ENCODE results near the gene TRABD2B. TPM values are rescaled to one million over a fixed set of nuclear protein-coding genes. Genes with fewer than 3 reads are reported as not detected.

Gene TRABD2B
- total RNA-seq, 1 donor from 2014 or later: 6.2 TPM

DNA sequence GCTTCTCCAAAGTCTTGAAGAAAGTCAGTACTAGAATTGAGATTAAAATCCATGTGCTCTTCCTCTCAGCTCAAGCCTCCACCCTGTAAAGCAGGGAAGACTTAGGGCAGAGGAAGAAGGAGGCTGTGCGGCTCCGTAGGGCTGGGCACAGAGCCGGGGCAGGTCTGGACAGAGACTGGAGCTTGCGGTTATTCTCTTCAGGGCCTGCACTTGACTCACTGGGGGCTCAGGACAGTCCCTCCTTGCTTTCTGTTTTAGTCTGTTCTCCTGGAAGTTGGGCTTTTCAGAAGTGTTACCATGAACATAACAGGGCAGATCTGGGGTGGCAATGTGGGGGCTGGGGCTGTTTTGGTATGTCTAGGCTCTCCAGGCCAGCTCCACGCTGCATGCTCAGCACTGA, 21.6 kb upstream of the TRABD2B start:
- no peaks in the 10 kb centered on the region for H3K9me3 Mint-ChIP-seq
- no peak for DNase-seq (ENCODE audit: low spot score in 2 of 2, unreplicated experiment in 2 of 2)
- no peaks in the 10 kb centered on the region for H3K4me1 Mint-ChIP-seq
- peaks cover 60% of the 10 kb centered on the region for H3K27me3 Mint-ChIP-seq (ENCODE audit: low read depth)
- H3K4me3 Mint-ChIP-seq: no peak overlapping the region
- TF ChIP-seq, protein P1, sequence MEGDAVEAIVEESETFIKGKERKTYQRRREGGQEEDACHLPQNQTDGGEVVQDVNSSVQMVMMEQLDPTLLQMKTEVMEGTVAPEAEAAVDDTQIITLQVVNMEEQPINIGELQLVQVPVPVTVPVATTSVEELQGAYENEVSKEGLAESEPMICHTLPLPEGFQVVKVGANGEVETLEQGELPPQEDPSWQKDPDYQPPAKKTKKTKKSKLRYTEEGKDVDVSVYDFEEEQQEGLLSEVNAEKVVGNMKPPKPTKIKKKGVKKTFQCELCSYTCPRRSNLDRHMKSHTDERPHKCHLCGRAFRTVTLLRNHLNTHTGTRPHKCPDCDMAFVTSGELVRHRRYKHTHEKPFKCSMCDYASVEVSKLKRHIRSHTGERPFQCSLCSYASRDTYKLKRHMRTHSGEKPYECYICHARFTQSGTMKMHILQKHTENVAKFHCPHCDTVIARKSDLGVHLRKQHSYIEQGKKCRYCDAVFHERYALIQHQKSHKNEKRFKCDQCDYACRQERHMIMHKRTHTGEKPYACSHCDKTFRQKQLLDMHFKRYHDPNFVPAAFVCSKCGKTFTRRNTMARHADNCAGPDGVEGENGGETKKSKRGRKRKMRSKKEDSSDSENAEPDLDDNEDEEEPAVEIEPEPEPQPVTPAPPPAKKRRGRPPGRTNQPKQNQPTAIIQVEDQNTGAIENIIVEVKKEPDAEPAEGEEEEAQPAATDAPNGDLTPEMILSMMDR (IDR thresholded peaks at IDR 0.05; ENCODE audit: unreplicated experiment): no peak
- H3K36me3 Mint-ChIP-seq: no peaks in the 10 kb centered on the region
- H3K27ac Mint-ChIP-seq: no peak overlapping the region

DNA sequence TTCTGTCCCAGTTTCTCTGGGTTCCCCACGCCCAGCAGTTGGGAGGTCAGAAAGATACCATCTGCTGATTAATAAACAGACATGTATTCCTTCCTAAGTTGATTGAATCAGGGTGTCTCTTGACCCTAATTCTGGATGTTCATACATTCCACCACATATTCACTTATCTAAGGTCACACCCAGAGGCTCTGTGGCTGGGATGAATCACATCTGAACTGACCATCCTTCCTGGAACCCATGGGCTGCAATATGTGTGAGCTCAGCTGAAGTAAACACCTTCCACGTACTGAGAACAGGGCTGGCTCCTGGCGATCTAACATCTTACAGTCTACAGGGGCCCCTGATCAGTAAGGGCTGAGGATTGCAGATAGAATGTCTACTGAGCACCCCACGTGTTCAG, 20.5 kb upstream of the TRABD2B start:
- Mint-ChIP-seq H3K27me3 (ENCODE audit: low read depth) (peaks cover 65% of the 10 kb centered on the region), H3K36me3 (no peaks in the 10 kb centered on the region), H3K27ac (no peak overlapping the region), H3K4me3 (no peak overlapping the region), H3K4me1 (peaks cover 4% of the 10 kb centered on the region), H3K9me3 (no peaks in the 10 kb centered on the region)
- no peak for DNase-seq (ENCODE audit: low spot score in 2 of 2, unreplicated experiment in 2 of 2)
- TF ChIP-seq, protein P1 (IDR thresholded peaks at IDR 0.05; ENCODE audit: unreplicated experiment): no peak

DNA sequence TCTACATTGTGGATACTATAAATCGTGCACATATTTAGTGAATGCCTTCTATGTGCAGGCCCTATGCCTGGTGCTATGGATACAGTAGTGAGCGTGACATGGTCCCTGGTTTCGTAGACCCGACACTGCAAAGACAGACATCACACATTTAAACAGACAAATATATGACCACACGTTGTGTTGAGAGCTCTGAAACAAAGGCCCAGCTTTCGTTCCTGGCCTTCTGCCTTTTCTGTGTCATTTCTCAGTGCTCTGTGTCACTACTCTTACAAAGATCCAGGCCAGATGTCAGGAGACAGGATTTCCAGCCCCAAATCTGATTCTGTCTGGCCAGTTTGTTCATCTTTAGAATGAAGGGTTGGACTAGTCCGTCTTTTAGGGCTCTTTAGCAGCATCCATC, 19.3 kb upstream of the TRABD2B start:
- Mint-ChIP-seq H3K4me1 (peaks cover 4% of the 10 kb centered on the region), H3K9me3 (no peaks in the 10 kb centered on the region), H3K4me3 (no peak overlapping the region), H3K27ac (no peak overlapping the region), H3K27me3 (ENCODE audit: low read depth) (peaks cover 67% of the 10 kb centered on the region), H3K36me3 (no peaks in the 10 kb centered on the region)
- TF ChIP-seq, protein P1 (IDR thresholded peaks at IDR 0.05; ENCODE audit: unreplicated experiment): no peak
- DNase-seq (ENCODE audit: low spot score in 2 of 2, unreplicated experiment in 2 of 2): no peak

DNA sequence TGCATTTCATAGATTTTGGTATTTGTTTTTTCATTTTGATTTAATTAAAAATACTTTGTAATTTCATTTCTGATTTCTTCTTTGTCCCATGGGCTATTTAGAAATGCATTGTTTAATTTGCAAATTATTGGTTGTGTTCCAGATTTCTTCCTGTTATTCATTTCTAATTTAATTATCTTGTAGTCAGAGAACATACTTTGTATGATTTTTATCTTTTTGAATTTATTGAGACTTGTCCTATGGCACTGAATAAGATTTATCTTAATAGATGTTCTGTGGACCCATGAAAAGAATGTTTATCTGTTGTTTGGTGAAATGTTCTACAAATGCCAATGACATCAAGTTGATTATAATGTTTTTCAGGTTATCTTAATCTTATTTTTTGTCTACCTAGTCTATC, 16.1 kb upstream of the TRABD2B start:
- H3K27me3 Mint-ChIP-seq (ENCODE audit: low read depth): peaks cover 81% of the 10 kb centered on the region

DNA sequence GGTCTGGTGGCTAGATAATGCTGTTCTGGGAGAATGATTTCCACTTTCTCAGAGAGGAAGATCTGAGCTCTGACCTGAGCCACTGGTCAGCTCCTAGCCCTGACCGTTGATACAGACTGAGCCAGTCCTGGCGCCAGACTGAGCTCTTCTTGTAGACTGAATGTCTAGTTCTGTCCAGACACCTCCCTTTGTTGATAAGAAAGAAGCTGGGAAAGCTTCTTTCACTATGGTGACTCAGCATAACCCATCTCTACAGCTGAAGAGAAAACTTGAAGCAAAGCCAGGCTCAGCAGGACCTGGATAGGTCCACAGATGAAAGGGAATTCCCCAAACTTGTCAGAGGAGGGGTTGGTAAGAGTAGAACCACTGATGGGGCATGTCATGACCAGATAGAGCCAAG, 9.9 kb upstream of the TRABD2B start:
- no peak overlapping the region for H3K4me3 Mint-ChIP-seq
- H3K27me3 Mint-ChIP-seq (ENCODE audit: low read depth): peaks cover 52% of the 10 kb centered on the region
- peaks cover 2% of the 10 kb centered on the region for H3K4me1 Mint-ChIP-seq
- DNase-seq (ENCODE audit: low spot score in 2 of 2, unreplicated experiment in 2 of 2): no peak
- H3K27ac Mint-ChIP-seq: no peak overlapping the region
- H3K36me3 Mint-ChIP-seq: no peaks in the 10 kb centered on the region
- H3K9me3 Mint-ChIP-seq: no peaks in the 10 kb centered on the region
- TF ChIP-seq, protein P1 (IDR thresholded peaks at IDR 0.05; ENCODE audit: unreplicated experiment): no peak

More for the DNA sequence above, 16.1 kb upstream of the TRABD2B start:
- DNase-seq (ENCODE audit: low spot score in 2 of 2, unreplicated experiment in 2 of 2): no peak
- Mint-ChIP-seq H3K4me3 (no peak overlapping the region), H3K9me3 (no peaks in the 10 kb centered on the region), H3K27ac (no peak overlapping the region), H3K4me1 (peaks cover 4% of the 10 kb centered on the region), H3K36me3 (no peaks in the 10 kb centered on the region)
- TF ChIP-seq, protein P1 (IDR thresholded peaks at IDR 0.05; ENCODE audit: unreplicated experiment): no peak

DNA sequence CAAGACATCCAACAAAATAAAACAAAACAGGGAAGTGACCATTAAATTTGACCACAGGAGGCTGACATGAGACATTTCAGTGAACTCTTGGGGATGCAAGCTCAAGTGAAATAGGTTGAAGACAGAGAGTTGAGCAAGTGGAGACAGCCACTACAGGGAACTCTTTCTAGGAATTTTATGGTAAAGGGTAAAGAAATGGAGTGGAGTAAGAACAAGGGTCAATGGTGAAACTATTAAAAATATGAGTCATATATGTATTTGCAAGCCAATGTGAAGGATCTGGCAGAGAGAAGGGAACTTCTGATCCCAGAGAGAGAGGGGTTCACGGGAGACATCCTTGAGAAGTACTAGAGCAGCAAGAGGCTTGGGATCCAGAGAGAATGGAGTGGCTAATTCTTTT, 9.1 kb upstream of the TRABD2B start:
- DNase-seq (ENCODE audit: low spot score in 2 of 2, unreplicated experiment in 2 of 2): no peak
- H3K4me1 Mint-ChIP-seq: peaks cover 2% of the 10 kb centered on the region
- H3K4me3 Mint-ChIP-seq: no peak overlapping the region
- peaks cover 49% of the 10 kb centered on the region for H3K27me3 Mint-ChIP-seq (ENCODE audit: low read depth)
- no peak overlapping the region for H3K27ac Mint-ChIP-seq
- TF ChIP-seq, protein P1 (IDR thresholded peaks at IDR 0.05; ENCODE audit: unreplicated experiment): no peak
- no peaks in the 10 kb centered on the region for H3K9me3 Mint-ChIP-seq
- H3K36me3 Mint-ChIP-seq: no peaks in the 10 kb centered on the region

Data from mesothelial cell of epicardium (in vitro differentiated cells).